Prostate gland (tissue), 2 donors: ENCODE results near the gene POMGNT1. TPM values are rescaled to one million over a fixed set of nuclear protein-coding genes. Genes with fewer than 3 reads are reported as not detected.
A peak's percentile ranks its signal among the peaks of the same experiment; 100 is the strongest.

Experiments used
- DNase-seq: peaks from one replicate; pipeline ENCODE4 v3.0.0-alpha.2; 2019; ENCODE audit warnings: low spot score
- H3K27ac ChIP-seq, 2 donors: fragments of 200-600 bp; sonication (generic); 2 replicates each; pipeline ENCODE4 v1.5.1; 2017 to 2019
- H3K27me3 ChIP-seq: fragments of 200-600 bp; sonication (generic); replicated peaks from 2 replicates; pipeline ENCODE4 v1.5.1; 2019; ENCODE audit not compliant: insufficient read depth
- H3K36me3 ChIP-seq, 2 donors: fragments of 200-600 bp; sonication (generic); 1 replicate in 1 of 2; 2 replicates in 1 of 2; pipeline versions ENCODE4 v1.5.1 to v1.8.1; 2017 to 2019
- H3K4me1 ChIP-seq: fragments of 200-600 bp; sonication (generic); replicated peaks from 2 replicates; pipeline ENCODE4 v1.5.1; 2019
- H3K4me3 ChIP-seq, 2 donors: fragments of 200-600 bp; sonication (generic); 2 replicates each; pipeline ENCODE4 v1.5.1; 2017 to 2019
- H3K9me3 ChIP-seq: fragments of 200-600 bp; sonication (generic); 2 replicates; pipeline ENCODE4 v1.5.1; 2017
- CTCF ChIP-seq, 4 experiments: fragments of 200-600 bp in 2 of 4; fragments of 450-650 bp in 2 of 4; sonication (generic) in 2 of 4; IDR thresholded peaks; 1 replicate in 3 of 4; 2 replicates in 1 of 4; pipeline ENCODE4 v1.5.1; 2016 to 2019; ENCODE audit warnings: antibody characterized with exemption in 4 of 4, mild to moderate bottlenecking in 2 of 4, moderate library complexity in 2 of 4
- POLR2A ChIP-seq: fragments of 450-650 bp; IDR thresholded peaks from one replicate; pipeline ENCODE4 v1.6.1; 2016; ENCODE audit warnings: antibody characterized with exemption, mild to moderate bottlenecking
- POLR2AphosphoS5 ChIP-seq: sonication (generic); formaldehyde crosslinking; IDR thresholded peaks from one replicate; pipeline ENCODE4 v1.6.1; 2017; ENCODE audit warnings: antibody characterized with exemption
- WGBS: methylation state at CpG from one replicate; pipeline ENCODE4 v1.1.5; 2018; 5-methylcytosine and 5-hydroxymethylcytosine counted together
- intact Hi-C: fragments of 100-400 bp; cut with DNase I; formaldehyde crosslinking; loops from one replicate; pipeline ENCODE4 v1.14.2; 2022
- total RNA-seq, 2 donors: library from RNA; depleted of rRNA; stranded (reverse); fragments of >200 nt; gene quantifications; one replicate each; pipeline ENCODE4 v1.1.0, GENCODE V29; 2016

Gene POMGNT1
- total RNA-seq, 2 donors from 2014 or later, result 106 to 120 TPM

DNA sequence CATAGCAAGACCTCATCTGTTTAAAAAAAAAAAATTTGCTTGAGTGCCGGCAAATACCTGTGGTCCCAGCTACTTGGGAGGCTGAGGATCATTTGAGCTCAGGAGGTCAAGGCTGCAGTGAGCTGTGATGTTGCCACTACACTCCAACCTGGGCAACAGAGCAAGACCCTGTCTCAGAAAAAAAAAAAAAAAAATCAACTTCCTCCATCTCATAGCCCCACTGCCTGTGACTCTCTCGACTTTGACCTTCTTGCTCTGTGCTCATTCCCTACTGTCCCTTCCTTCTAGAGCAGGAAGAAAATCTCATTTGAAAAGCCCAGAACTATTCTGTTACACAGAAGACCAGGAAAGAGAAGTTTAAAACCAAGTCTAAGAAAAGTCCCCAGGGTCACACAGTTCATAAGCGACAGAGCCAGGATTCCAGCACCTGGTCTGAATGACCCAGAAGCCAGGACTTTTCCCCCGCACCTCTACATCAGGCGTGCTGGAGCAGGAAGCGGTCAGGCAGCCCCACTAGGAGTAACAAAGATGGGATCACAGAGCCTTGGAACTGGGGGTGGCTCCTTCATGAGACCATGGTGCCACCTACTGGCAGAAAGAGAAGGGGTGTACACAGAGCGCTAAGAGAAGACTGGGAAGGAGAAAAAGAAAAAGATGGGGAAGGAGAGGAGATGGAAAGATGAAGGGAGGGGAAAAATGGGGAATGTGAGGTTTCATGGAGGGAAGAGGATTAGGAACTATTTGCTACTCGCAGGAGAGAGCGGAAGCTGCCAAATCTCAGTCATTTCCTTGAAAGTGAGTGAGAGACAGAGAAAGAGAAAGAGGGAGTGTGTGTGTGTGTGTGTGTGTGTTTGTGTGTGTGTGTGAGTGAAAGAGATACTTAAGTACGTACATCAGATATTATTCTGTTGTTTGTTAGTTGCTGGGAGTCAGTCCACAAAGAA lies 18.8 kb downstream of the POMGNT1 start:
- intact Hi-C loops, result loop anchor here (2.0 to 10.0 kb wide), 5 partner anchors 47 to 492 kb away; partner anchors contain the start of genes GPBP1L1, MAST2, PIK3R3 and TMEM69
- Histone ChIP-seq H3K4me1 (peaks cover 35% of the 10 kb centered on the region), H3K9me3 (no peaks in the 10 kb centered on the region), H3K27ac (peak overlapping the region; percentile 93 to 94), H3K4me3 (no peak overlapping the region), H3K36me3 (no peaks in the 10 kb centered on the region), H3K27me3 (no peaks in the 10 kb centered on the region)
- DNase-seq, result peak; percentile 92
- WGBS, result 8% methylated on average over 10 of the region's 10 CpGs
- TF ChIP-seq POLR2AphosphoS5 (peak; percentile 84), CTCF (IDR thresholded peaks at IDR 0.05) (peak; percentile 80 to 97 (median 88)), POLR2A (no peak)

DNA sequence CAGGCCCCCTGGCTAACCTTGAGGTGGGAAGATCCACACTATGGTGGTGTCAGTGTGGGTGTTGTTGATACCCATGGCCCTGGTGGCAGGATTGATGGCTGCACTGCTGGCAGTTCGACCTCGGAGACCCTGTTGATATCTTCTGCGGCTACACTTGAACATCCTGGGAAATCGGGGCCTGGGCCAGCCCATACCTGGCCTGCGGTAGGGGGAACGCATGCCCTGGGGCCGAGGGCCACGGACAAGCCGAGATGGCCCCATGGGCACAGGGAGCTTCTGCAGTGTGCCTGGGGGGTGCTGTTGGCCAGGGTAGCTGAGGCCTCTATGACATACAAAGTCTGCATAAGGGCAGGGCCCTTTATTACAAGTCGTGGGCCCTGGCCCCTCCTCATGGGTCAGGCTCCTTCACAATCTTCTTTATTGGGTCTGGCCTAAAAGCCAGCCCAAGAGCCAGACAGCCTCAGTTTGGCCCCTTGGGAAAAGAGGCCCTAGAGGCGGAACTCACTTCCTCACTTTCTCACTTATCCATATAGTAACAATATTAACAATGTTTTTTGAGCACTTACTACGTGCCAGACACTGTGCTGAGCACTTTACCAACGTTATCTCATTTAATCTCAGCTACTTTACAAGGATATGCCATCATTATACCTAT lies 21.9 kb downstream of the POMGNT1 start, which contains the start of gene P3R3URF:
P3R3URF (minus strand) TSS at position 278 of the 655 bp plus-strand sequence; CDS start at position 261, 17 bp downstream.
- H3K36me3 ChIP-seq, result no peaks in the 10 kb centered on the region
- 83% methylated on average over 10 of the region's 13 CpGs for WGBS
- no peak for TF ChIP-seq POLR2A
- TF ChIP-seq CTCF (IDR thresholded peaks at IDR 0.05), result no peak
- no peak for TF ChIP-seq POLR2AphosphoS5
- H3K9me3 ChIP-seq, result no peaks in the 10 kb centered on the region
- DNase-seq, result no peak
- H3K27ac ChIP-seq, result no peak within 1 kb of the TSS
- H3K4me3 ChIP-seq, result no peak within 1 kb of the TSS
- peaks cover 20% of the 10 kb centered on the region for H3K4me1 ChIP-seq
- no peaks in the 10 kb centered on the region for H3K27me3 ChIP-seq
- intact Hi-C loops, result loop anchor here (5.0 to 10.0 kb wide), 2 partner anchors 372 to 489 kb away; partner anchors contain the start of genes GPBP1L1, MAST2 and TMEM69

- Histone ChIP-seq H3K4me3 (no peak overlapping the region), H3K9me3 (no peaks in the 10 kb centered on the region), H3K27ac (peak overlapping the region; percentile 54 to 61), H3K4me1 (peaks cover 9% of the 10 kb centered on the region), H3K27me3 (no peaks in the 10 kb centered on the region), H3K36me3 (no peaks in the 10 kb centered on the region)
- DNase-seq, result no peak
- TF ChIP-seq POLR2AphosphoS5 (no peak), POLR2A (no peak), CTCF (IDR thresholded peaks at IDR 0.05) (no peak)
- intact Hi-C loops, result loop anchor here (5.0 to 10.0 kb wide), 2 partner anchors 370 to 488 kb away; partner anchors contain the start of genes GPBP1L1, MAST2 and TMEM69
- WGBS, result 70% methylated on average over 3 of the region's 3 CpGs
These were observed 23.0 kb downstream of the POMGNT1 start for GRCh38 chr1:46175243-46175642.

- H3K4me3 ChIP-seq, result no peak within 1 kb of the TSS
- peak within 1 kb of the TSS; percentile 54 to 61 for H3K27ac ChIP-seq
- WGBS, result 60% methylated on average over 11 of the region's 11 CpGs
- peak; percentile 28 for TF ChIP-seq POLR2AphosphoS5
- TF ChIP-seq POLR2A, result no peak
- TF ChIP-seq CTCF (IDR thresholded peaks at IDR 0.05), result no peak
- peaks cover 7% of the 10 kb centered on the region for H3K4me1 ChIP-seq
- no peaks in the 10 kb centered on the region for H3K27me3 ChIP-seq
- no peaks in the 10 kb centered on the region for H3K9me3 ChIP-seq
- no peak for DNase-seq
- H3K36me3 ChIP-seq, result no peaks in the 10 kb centered on the region
- intact Hi-C loops, result loop anchor here (5.0 to 10.0 kb wide), 2 partner anchors 370 to 487 kb away; partner anchors contain the start of genes GPBP1L1, MAST2 and TMEM69
These were observed 23.6 kb downstream of the POMGNT1 start, which contains the start of gene TSPAN1 for GRCh38 chr1:46174448-46175231. Gene TSPAN1 (plus strand): TSS chr1:46175087. CDS start chr1:46181108, 6,021 bp downstream.
